GM23338 (cell line): Measurements from ENCODE around the gene RNF11. TPM values are rescaled to one million over a fixed set of nuclear protein-coding genes. Genes with fewer than 3 reads are reported as not detected.

Experiments used
- ATAC-seq: fragments of 200-7000 bp; cut with Tn5 transposase; 3 replicates; pipeline ENCODE4 v1.9.1; 2020
- DNase-seq: peaks from one replicate; pipeline ENCODE4 v3.0.0-alpha.2; 2015; ENCODE audit warnings: low spot score
- H2AFZ ChIP-seq: fragments of 200-600 bp; sonication (generic); 2 replicates; pipeline ENCODE4 v1.8.0; 2016; ENCODE audit warnings: antibody characterized with exemption, mild to moderate bottlenecking, moderate library complexity
- H3F3A ChIP-seq: fragments of 200-600 bp; sonication (generic); replicated peaks from 2 replicates; pipeline ENCODE4 v1.8.0; 2017; ENCODE audit warnings: antibody characterized with exemption, mixed run types, low read depth
- H3K27ac ChIP-seq: fragments of 200-600 bp; sonication (generic); 2 replicates; pipeline ENCODE4 v1.6.1; 2016; ENCODE audit warnings: low read depth
- H3K27me3 ChIP-seq: fragments of 200-600 bp; sonication (generic); 2 replicates; pipeline ENCODE4 v1.8.0; 2016; ENCODE audit warnings: mild to moderate bottlenecking, mixed run types, moderate library complexity; ENCODE audit not compliant: insufficient read depth
- H3K36me3 ChIP-seq: fragments of 200-600 bp; sonication (generic); 2 replicates; pipeline ENCODE4 v1.8.0; 2016; ENCODE audit warnings: mild to moderate bottlenecking; ENCODE audit not compliant: insufficient read depth
- H3K4me1 ChIP-seq: fragments of 200-600 bp; sonication (generic); 2 replicates; pipeline ENCODE4 v1.8.0; 2016; ENCODE audit warnings: mild to moderate bottlenecking, moderate library complexity; ENCODE audit not compliant: insufficient read depth
- H3K4me2 ChIP-seq: fragments of 200-600 bp; sonication (generic); 2 replicates; pipeline ENCODE4 v1.7.1; 2017; ENCODE audit warnings: mixed run types
- H3K4me3 ChIP-seq: fragments of 200-600 bp; sonication (generic); 2 replicates; pipeline ENCODE4 v1.6.1; 2016; ENCODE audit warnings: mixed run types
- H3K79me2 ChIP-seq: fragments of 200-600 bp; sonication (generic); replicated peaks from 2 replicates; pipeline ENCODE4 v1.8.0; 2017; ENCODE audit warnings: mild to moderate bottlenecking; ENCODE audit not compliant: insufficient read depth
- H3K9me2 ChIP-seq: fragments of 200-600 bp; sonication (generic); 2 replicates; pipeline ENCODE4 v1.8.0; 2017; ENCODE audit not compliant: insufficient read depth
- H4K20me1 ChIP-seq: fragments of 200-600 bp; sonication (generic); replicated peaks from 2 replicates; pipeline ENCODE4 v1.8.0; 2017; ENCODE audit warnings: mild to moderate bottlenecking; ENCODE audit not compliant: insufficient read depth
- H3K27ac Mint-ChIP-seq: 2 replicates; pipeline ENCODE4 v1.8.0; 2020; ENCODE audit warnings: inconsistent platforms, mild to moderate bottlenecking, moderate library complexity, mixed read lengths
- H3K27me3 Mint-ChIP-seq: 3 replicates; pipeline ENCODE4 v1.8.0; 2022; ENCODE audit warnings: low read depth, mild to moderate bottlenecking, moderate library complexity, mixed read lengths, inconsistent platforms; ENCODE audit not compliant: insufficient read depth, poor library complexity
- H3K36me3 Mint-ChIP-seq: 3 replicates; pipeline ENCODE4 v1.8.0; 2021; ENCODE audit warnings: low read depth, mild to moderate bottlenecking, inconsistent platforms, moderate library complexity, mixed read lengths
- H3K4me1 Mint-ChIP-seq: 3 replicates; pipeline ENCODE4 v1.8.0; 2020; ENCODE audit warnings: mild to moderate bottlenecking, inconsistent platforms, mixed read lengths
- H3K4me3 Mint-ChIP-seq: 3 replicates; pipeline ENCODE4 v1.8.0; 2021; ENCODE audit warnings: moderate library complexity, mild to moderate bottlenecking, inconsistent platforms, mixed read lengths
- H3K9me3 Mint-ChIP-seq: 3 replicates; pipeline ENCODE4 v1.8.0; 2020; ENCODE audit warnings: moderate library complexity, mild to moderate bottlenecking, inconsistent platforms, mixed read lengths
- CREB1 ChIP-seq: fragments of 250-450 bp; sonication (Bioruptor Pico); IDR thresholded peaks from 2 replicates; pipeline ENCODE4 v1.5.0; 2020; ENCODE audit warnings: low read depth, mild to moderate bottlenecking, moderate library complexity
- CTCF ChIP-seq, 2 experiments: fragments of 200-600 bp in 1 of 2; sonication (generic) in 1 of 2; conservative IDR thresholded peaks; 2 replicates each; pipeline versions ENCODE4 v1.5.1 to v1.6.1; 2016 to 2017; ENCODE audit warnings: antibody characterized with exemption in 2 of 2, low read depth in 2 of 2, mild to moderate bottlenecking in 2 of 2, moderate library complexity in 1 of 2
- ETS1 ChIP-seq: IDR thresholded peaks from 2 replicates; pipeline ENCODE4 v1.6.1; 2016; ENCODE audit warnings: antibody characterized with exemption
- EZH2 ChIP-seq: fragments of 200-600 bp; sonication (generic); IDR thresholded peaks from one replicate; pipeline ENCODE4 v1.8.0; 2017; ENCODE audit warnings: antibody characterized with exemption, mild to moderate bottlenecking, low read depth; ENCODE audit not compliant: unreplicated experiment
- EZH2phosphoT487 ChIP-seq: fragments of 200-600 bp; sonication (generic); IDR thresholded peaks from one replicate; pipeline ENCODE4 v1.8.1; 2018; ENCODE audit warnings: antibody characterized with exemption; ENCODE audit not compliant: unreplicated experiment
- JUNB ChIP-seq: IDR thresholded peaks from one replicate; pipeline ENCODE4 v1.6.1; 2016; ENCODE audit warnings: antibody characterized with exemption; ENCODE audit not compliant: unreplicated experiment
- NANOG ChIP-seq: IDR thresholded peaks from 2 replicates; pipeline ENCODE4 v1.6.1; 2016; ENCODE audit warnings: antibody characterized with exemption, borderline replicate concordance
- POLR2AphosphoS5 ChIP-seq: IDR thresholded peaks from 2 replicates; pipeline ENCODE4 v1.6.1; 2016; ENCODE audit warnings: antibody characterized with exemption, low read depth
- REST ChIP-seq: IDR thresholded peaks from one replicate; pipeline ENCODE4 v1.6.1; 2018; ENCODE audit warnings: antibody characterized with exemption; ENCODE audit not compliant: unreplicated experiment
- STAT1 ChIP-seq: IDR thresholded peaks from one replicate; pipeline ENCODE4 v1.6.1; 2016; ENCODE audit warnings: antibody characterized with exemption; ENCODE audit not compliant: unreplicated experiment
- ZNF114 ChIP-seq: fragments of 250-450 bp; sonication (Bioruptor Pico); IDR thresholded peaks from 2 replicates; pipeline ENCODE4 v1.5.0; 2020; ENCODE audit warnings: mild to moderate bottlenecking, moderate library complexity
- ZNF331 ChIP-seq: fragments of 250-450 bp; sonication (Bioruptor Pico); IDR thresholded peaks from 2 replicates; pipeline ENCODE4 v1.5.0; 2020; ENCODE audit warnings: low read depth, mild to moderate bottlenecking, moderate library complexity
- ZNF462 ChIP-seq: fragments of 250-450 bp; sonication (Bioruptor Pico); IDR thresholded peaks from 2 replicates; pipeline ENCODE4 v1.5.0; 2020; ENCODE audit warnings: mild to moderate bottlenecking, moderate library complexity
- polyA plus RNA-seq: library from polyadenylated mRNA; unstranded; fragments of >200 nt; fragmentation: Nextera tagmentation; extraction: Ambion mirVana; gene quantifications from 2 replicates; pipeline ENCODE4 v1.2.1, GENCODE V29; 2016
- total RNA-seq: library from RNA; depleted of rRNA; stranded (reverse); fragments of >200 nt; shearing (Covaris generic); gene quantifications from 2 replicates; pipeline ENCODE4 v1.2.3, GENCODE V29; 2014

Gene RNF11
- total and polyA plus RNA-seq, 2 experiments from 2014 or later = 22.3 to 43.0 TPM

GRCh38 chr1:51249445-51249844 is 13.4 kb downstream of the RNF11 start:
- no peak overlapping the region for H3K4me2 ChIP-seq
- no peak for ATAC-seq
- TF ChIP-seq ZNF114 (CRISPR knock-in tag) = no peak
- TF ChIP-seq CTCF (conservative IDR thresholded peaks at IDR 0.05; ENCODE audit: low read depth in 2 of 2) = no peak
- TF ChIP-seq EZH2 = no peak
- no peak for TF ChIP-seq EZH2phosphoT487
- no peak for TF ChIP-seq CREB1
- no peak for TF ChIP-seq NANOG
- TF ChIP-seq JUNB = no peak
- TF ChIP-seq ZNF331 = no peak
- no peak for TF ChIP-seq ETS1
- TF ChIP-seq POLR2AphosphoS5 = no peak
- TF ChIP-seq ZNF462 = no peak
- no peak for TF ChIP-seq REST
- no peak for TF ChIP-seq STAT1

More at GRCh38 chr1:51249445-51249844, 13.4 kb downstream of the RNF11 start:
- Mint-ChIP-seq H3K9me3 (no peaks in the 10 kb centered on the region), H3K27ac (no peak overlapping the region), H3K4me3 (no peak overlapping the region), H3K27me3 (no peaks in the 10 kb centered on the region), H3K4me1 (peaks cover 2% of the 10 kb centered on the region; the same call in 1 of the 3 replicates), H3K36me3 (no peaks in the 10 kb centered on the region)
- H3K27ac ChIP-seq = no peak overlapping the region
- no peaks in the 10 kb centered on the region for H3K27me3 ChIP-seq
- no peaks in the 10 kb centered on the region for H3K4me1 ChIP-seq
- H3K36me3 ChIP-seq = no peaks in the 10 kb centered on the region
- no peaks in the 10 kb centered on the region for H3K9me2 ChIP-seq
- H3K79me2 ChIP-seq = peaks cover 98% of the 10 kb centered on the region
- no peak overlapping the region for H3K4me3 ChIP-seq
- peaks cover 27% of the 10 kb centered on the region for H4K20me1 ChIP-seq
- no peak for DNase-seq
- H3F3A ChIP-seq = no peaks in the 10 kb centered on the region
- H2AFZ ChIP-seq = no peak overlapping the region
